M059J (cell line): ENCODE measurements around the gene TUBGCP5. TPM values are rescaled to one million over a fixed set of nuclear protein-coding genes. Genes with fewer than 3 reads are reported as not detected.
"Not testable (repeated sequence)": the region's sequence is repeated elsewhere in the genome, so short reads cannot be mapped to it uniquely, and the experiment has no call there.

Experiments
- DNase-seq: peaks from one replicate; pipeline ENCODE4 v3.0.0-alpha.2; 2012; ENCODE audit warnings: low read depth
- total RNA-seq: library from RNA; depleted of rRNA; stranded (reverse); fragments of >200 nt; shearing (Covaris generic); gene quantifications from 2 replicates; pipeline ENCODE4 v1.2.3, GENCODE V29; 2014

Gene TUBGCP5
- total RNA-seq, 1 experiment from 2014 or later = 20.8 TPM

DNA sequence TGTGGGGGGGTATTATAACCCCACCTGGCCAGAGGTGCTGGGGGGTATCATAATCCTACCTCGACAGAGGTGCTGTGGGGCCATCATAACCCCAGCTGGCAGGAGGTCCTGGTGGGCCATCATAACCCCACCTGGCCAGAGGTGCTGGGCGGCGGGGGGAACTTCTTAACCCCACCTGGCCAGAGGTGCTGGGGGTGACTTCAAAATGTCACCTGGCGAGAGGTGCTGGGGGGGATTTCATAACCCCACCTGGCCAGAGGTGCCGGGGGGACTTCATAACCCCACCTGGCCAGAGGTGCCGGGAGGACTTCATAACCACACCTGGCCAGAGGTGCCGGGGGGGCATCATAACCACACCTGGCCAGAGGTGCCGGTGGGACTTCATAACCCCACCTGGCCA, 2.4 kb upstream of the TUBGCP5 start:
- DNase-seq = not testable (repeated sequence)

DNA sequence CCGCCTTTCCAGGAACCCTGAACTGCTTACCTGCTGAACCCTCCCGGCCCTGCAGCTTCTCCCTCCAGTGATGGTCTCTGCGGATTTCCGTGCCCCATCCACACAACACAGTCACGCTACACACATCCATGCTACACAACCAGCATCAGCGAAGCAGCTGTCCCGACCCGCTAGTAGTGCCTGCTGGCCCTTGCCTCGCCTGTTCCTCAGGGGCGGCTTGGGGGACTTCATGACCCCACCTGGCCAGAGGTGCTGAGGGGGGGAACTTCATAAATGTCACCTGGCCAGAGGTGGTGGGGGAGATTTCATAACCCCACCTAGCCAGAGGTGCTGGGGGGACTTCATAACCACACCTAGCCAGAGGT, 530 bp upstream of the TUBGCP5 start:
- DNase-seq = no peak

DNA sequence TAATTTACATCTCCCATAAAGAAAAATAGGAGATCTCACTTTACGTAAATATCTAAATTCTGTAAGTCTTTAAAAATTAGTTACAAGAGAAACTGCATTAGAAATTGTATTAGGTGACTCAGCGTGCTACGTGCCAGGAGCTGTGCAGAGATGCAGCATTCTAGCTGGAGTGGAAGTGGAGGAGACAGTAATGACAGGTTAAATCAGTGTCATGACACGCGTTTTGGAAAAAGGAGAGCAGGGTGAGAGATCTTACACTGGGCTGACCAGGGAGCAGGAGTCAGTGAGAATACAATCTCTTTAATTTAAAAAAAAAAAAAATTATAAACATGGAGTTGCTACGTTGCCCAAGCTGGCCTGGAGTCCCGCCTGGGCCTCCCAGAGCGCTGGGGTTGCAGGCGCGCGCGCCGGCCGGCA, 635 bp downstream of the TUBGCP5 start:
- DNase-seq = peak; percentile 63

DNA sequence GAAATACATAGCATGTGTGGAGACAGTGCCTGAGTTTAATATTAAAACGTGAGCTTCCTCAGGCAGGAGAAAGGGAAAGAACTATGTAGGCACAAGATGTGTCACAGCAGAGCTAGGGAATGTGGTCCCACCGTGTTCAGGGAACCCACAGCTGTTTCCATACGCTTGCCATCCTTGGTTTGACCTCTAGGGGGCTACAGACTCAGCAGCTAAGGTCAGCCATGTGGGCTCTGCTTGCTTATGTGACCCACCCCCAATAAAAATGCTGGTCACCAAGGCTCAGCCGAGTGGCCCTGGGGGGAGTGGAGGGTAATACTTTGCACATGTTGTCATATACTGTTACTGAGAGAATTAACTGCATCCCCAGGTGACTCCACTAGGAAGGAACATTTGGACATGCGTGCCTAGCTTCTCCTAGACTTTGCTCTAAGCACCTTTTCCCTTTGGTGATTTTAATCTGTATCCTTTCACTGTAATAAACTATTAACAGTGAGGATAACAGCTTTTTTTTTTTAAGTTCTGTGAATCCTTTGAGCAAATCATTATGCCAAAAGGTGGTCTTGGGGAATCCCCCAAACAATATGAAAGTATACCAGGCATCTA, 3.3 kb downstream of the TUBGCP5 start:
- DNase-seq = peak; percentile 48

DNA sequence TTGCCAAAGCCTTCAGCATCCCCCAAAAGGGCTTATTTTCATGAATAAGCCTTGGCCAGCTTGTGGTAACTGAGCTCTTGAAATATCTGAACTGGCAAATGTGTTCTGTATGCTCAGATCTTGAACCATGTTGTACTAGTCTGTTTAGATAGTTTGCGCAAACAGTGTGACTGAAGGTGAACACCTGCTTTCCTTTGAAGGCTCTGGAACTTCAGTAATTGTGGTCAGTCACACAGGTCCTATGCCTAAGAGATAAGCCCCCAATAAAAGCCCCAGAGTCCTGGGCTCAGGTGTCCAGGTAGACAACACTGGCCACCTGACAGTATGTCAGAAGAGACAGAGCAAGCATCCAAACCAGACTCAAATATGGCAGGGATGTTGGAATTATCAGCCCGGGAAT, 5.4 kb downstream of the TUBGCP5 start:
- no peak for DNase-seq

DNA sequence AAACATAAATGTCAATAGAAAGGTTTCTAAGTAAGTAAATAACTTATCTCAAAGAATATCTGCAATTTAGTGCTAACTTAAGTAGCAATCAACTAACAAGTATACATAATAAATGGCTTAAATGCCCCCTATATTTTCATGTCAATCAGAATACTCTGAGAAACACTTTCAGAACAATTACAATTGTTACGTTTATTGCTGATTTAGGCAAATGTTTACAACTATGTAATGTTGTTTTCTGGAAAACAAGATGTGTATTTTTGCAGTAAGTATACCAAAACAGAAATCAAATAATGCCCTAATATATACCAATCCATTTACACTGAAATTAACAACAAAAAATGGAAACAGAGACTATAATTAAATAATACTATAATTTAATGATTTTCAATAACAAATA, 13.2 kb downstream of the TUBGCP5 start:
- no peak for DNase-seq

DNA sequence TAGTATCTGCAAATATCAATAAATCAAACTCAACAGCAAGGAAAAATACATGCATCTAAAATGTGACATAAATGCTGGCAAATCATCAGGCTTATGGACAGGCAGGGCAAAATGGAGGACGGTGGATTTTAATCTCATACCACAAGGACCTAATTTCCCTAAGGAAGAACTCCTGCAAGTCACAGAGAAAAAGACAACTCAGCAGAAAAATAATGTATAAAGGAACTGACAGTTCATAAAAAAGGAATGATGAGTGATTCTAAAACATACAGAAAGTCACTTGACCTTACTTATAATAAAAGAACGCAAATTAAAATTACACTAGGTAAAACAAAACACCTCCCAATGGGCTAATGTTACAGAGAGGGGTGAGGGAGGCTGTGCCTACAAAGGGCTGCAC, 17.2 kb downstream of the TUBGCP5 start:
- no peak for DNase-seq

DNA sequence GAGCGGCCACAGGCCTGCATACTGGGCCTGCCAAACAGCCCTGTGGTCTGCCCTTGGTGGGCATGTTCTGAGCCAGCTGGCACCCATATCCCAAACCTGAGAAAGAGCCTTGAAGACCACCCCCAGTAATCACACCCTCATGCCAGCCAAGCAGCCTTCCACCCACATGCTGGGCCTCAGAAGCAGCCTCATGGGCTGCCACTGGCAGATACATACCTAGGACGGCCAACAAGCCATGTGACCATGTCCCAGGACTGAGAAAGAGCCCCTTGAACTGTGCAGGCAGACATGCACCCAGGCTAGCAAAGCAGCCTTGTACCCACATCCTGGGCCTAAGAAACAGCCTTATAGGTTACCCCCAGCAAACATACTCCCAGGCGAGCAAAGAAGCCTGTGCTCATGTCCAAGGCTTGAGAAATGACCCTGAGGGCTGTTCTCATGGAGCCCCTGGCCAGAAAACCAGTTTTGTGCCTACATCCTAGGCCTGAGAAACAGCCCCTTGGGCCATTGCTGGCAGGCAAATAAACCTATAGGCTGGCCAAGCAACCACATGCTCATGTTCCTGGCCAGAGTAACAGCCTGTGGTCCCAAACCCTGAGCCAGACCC, 24.9 kb downstream of the TUBGCP5 start:
- DNase-seq = no peak

DNA sequence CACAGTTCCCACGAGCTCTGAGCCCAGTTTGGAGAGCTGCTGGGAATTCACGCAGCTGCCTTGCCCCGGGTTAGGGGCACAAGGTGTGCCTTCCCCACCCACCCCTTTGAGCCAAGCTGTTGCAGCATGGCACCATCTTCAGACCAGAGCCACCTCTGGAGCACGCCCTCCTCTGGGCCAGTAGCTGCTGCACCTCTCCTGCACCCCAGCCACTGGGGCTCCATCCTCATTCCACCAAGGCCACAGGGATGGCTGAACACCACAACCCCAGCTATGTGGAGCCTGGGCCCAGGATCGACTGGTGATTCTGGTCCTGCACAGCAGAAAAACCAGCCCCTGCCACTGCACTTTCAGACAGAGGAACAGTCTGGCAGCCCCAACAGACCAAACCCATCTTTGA, 25.7 kb downstream of the TUBGCP5 start:
- no peak for DNase-seq

DNA sequence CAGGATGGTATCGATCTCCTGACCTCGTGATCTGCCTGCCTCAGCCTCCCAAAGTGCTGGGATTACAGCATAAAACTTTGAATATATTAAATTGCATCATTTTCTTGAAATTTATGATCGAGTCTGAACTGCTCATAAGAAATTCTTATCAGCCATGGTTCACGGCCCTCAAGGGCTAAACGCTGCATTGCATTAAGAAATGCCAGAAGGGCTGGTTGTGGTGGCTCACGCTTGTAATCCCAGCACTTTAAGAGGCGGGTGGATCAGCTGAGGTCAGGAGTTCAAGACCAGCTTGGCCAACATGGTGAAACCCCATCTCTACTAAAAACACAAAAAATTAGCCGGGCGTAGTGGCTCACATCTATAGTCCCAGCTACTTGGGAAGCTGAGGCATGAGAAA, 26.8 kb downstream of the TUBGCP5 start:
- DNase-seq = not testable (repeated sequence)

DNA sequence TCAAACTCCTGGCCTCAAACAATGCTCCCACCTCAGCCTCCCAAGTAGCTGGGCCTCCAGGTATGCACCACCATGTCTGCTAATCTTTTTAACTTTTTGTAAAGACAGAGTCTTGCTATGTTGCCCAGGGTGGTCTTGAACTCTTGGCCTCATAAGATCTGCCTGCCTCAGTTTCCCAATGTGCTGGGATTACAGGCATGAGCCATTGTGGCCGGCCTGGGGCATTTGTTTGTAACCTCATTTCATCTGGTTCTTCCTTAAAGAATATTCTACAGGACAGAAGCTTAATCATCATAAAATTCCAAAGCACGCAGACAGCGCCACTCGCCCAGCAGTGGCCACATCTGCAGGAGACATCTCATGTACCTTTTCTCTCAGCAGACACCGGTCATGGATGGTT, 35.6 kb downstream of the TUBGCP5 start:
- DNase-seq = no peak

DNA sequence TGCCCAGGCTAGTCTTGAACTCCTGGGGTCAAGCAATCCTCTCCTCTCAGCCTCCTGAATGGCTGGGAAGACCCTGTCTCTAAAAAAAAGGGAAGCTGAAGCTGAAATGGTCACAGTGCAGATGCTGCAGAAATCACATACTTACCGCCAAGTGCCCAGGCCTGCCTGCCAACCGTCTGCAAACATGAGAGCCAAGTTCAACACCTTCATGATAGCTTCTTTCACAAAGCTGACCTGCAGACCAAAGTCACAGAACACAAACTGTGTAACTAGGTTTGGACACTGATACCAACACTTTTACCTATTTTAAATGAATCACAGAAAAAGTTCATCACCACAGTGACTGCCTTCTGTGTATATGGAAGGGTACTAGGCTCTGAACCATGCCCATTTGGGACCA, 36.4 kb downstream of the TUBGCP5 start:
- DNase-seq = no peak

DNA sequence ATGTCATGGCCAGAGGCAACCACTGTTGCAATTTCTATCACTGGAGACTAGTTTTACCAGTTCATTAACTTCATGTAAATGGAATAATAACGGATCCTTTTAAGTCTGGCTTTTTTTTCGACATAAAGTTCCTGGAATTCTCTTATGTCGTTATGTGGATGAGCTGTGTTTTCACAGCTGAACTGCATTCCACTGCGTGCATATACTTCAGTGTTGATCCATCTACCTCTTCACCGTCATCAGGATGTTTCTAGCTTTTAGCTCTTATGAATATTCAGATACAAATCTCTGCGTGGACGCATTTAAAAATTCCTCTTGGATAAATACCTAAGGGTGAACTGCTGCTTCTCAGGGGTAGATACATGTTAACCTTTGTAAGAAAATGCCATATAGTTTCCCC, 43.6 kb downstream of the TUBGCP5 start:
- DNase-seq = no peak

DNA sequence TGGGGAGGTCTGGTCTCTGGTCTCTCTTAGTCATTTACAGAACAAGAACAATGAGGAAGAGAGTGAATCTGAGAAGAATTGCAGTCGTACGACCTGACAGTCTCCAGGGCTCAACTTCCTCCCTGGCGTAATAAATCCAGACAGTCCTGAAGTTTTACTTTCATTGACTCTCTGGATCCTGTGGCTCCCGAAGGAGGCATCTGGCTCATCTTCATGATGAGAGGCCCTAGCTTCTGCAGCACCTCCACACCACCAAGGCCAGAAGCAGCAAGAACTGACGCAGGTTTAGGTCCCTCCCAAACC, 47.4 kb downstream of the TUBGCP5 start:
- no peak for DNase-seq

DNA sequence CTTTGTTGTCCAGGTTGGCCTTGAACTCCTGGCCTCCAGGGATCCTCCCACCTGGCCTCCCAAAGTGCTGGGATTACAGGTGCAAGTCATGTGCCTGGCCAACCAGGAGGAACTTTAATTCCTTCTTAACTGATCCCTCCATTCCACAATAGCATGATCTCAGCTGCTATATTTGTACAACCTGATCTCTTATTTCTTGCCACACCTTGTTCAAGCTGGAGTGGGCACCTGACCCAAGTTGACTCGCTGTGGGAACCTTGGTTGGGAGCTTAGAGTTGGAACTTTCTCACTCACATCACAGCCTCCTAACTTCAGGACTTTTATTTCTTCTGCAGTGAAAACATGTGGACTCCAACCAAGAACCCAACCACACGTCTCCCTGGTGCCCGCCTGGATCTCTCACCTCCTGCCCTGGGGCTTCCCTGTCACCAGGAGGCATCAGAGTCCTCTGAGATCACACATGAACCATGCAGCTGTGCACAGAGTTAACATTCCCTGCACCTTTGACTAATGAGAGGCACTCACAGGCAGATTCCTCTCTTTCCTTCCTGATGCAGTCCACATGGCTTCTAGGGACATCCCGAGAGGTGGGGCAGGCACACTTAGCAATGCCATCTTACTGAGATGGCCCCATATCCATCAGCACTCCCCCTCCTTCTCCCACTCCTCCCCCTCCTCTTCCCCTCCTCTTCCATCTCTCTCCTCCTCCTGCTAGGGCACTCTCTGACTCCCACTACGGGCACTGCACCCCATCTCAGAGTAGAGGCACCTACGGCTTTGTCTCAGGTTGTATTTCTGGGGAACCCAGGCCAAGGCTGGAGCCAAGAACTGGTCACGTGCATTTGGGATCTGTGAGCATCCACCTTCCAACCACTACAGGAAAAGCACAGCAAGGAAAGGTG, 49.5 kb downstream of the TUBGCP5 start:
- DNase-seq = peak; percentile 32

DNA sequence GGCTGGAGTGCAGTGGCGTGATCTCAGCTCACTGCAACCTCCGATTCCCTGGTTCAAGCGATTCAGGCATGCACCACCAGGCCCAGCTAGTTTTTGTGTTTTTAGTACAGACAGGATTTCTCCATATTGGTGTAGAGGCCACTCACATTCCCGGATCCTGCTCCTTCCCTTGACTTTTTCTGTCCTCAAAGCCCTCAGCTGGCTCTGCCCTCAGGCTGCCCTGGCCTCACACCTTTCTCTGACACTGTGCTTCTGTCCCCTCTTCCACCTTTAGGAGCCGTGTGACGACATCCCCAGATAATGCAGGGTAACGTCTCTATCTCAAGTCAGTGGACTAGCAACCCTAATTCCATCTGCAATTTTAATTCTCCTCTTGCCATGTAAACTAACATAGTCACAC, 50.6 kb downstream of the TUBGCP5 start:
- DNase-seq = no peak

DNA sequence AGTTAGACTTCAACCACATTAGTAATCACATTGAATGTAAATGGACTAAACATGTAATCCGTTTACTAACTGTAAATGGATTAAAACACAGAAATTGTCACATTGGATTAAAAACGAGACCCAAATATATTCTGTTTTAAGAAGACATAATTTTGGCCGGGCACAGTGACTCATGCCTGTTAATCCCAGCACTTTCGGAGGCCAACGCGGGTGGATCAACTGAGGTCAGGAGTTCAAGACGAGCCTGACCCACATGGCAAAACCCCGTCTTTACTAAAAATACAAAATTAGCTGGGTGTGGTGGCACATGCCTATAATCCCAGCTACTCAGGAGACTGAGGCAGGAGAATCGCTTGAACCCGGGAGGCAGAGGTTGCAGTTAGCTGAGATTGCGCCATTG, 57.4 kb downstream of the TUBGCP5 start:
- DNase-seq = not testable (repeated sequence)

DNA sequence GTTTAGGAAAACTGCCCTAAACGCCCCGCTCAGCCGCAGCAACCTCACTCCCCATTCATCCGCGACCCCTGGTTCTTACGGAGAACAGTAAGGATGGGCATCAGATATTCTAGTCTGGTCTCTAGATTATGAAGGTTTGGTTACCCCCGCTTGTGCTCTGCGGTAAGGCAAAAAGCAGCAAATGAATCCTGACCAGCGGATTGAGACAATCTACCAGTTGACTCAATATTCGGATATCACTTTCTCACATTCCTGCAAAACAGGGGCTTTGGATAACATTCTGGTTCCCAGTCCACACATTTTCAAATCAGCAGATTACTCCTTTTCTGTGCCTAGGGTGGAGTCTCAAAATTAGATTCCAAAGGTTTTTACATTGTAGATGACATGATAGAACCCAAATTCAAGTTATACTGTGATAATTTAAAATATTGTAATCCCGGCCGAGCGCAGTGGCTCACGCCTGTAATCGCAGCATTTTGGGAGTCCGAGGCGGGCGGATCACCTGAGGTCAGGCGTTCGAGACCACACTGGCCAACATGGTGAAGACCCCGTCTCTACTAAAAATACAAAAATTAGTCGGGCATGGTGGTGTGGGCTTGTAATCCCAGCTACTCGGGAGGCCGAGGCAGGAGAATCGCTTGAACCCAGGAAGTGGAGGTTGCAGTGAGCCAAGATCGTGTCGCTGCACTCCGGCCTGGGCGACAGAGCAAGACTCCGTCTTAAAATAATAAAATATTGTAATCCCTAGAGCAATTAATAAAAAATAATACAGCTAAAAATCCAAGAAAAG, 58.1 kb downstream of the TUBGCP5 start:
- DNase-seq = no peak

DNA sequence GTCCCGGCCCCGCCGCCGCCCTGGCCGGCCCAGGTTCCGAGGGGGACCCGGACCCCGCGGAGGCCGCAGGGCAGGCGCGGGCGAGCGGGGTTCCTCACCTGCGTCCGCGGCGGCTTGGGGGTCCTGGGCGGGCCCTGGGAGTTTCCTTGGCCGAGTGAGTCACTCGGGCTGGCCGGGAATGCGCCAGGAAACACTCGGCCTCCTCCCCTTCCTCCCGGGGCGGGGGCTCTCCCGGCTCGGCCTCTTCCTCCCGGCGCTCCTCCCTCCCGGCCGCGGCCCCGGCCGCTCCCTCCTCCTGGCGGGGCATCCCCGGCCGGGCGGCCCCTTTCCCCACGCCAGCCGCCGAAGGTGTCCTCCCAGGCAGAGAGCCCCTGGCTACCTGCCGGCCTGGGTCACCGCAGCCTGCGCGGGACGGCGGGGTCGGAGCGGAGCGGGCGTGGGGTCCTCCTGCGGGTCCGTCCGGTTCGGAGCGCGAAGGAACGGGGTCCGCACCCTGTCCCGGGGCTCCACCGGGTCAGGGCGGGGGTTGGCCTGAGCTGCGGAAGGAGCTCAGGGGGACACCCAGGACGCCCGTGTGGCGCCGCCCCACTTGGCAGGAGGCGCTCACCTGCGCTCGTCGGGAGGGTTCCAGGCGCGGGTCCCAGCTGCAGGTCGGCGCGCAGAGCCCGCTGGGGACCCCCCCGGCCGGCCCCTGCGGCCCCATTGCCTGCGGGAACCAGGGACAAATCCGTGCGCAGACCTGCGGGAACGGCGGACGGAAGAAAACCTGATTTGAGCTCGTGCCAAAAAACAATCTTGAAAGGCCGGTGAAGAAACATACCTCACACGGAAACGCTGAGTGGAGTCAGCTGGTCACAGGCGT, 58.9 kb downstream of the TUBGCP5 start, which contains the start of gene CYFIP1:
Gene CYFIP1, minus strand, starts transcription at position 180 of the 862 bp plus-strand sequence. CDS start 33,083 bp downstream, outside the sequence.
- peak; percentile 82 for DNase-seq

DNA sequence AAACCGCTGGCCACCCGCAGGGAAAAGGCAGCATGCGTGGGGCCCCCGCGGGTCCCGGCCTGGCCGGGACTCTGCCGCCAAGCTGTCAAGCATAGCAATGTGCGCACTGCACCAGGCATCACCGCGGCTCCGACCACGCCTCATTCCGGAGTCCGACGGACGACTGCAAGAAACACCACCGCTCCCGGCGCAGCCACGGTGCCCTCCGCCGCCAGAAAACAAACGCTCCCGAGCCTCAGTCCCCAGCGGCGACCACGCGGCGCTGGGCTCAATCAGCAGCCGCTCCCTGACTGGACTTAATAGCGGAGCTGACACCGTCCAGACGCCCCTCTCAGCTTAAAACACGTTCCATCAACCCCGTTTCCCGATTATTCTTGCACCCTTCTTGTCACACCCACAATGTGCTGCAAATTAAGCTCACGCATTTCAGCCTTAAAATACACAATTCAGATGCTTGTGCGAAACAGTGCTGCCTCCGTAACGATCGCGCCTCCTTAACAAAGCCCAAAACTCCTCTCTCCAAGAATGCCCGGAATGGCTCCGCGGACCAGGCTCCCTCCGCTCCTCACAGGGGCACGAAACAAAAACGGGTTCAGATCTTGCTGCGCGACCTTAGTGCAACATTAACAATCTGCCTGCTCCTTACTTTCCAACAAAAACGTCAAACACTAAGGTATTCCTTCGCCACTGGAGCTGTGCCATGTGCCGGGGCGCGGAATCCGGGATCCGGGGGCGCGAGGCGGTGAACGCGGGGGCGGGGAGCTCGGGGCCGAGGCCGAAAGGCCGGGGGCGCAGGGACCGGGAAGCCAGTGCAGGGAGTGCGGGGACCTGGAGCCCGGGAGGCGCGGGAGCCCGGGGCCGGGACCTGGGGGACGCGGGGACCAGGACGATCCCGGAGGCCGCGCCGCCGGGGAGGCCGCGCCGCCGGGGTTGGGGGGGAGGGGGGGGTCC, 59.9 kb downstream of the TUBGCP5 start:
- peak; percentile 49 for DNase-seq
